HEK293 (cell line): ENCODE results near the gene PTPRG.
A peak's percentile ranks its signal among the peaks of the same experiment; 100 is the strongest.

Source experiments
- CTCF ChIA-PET: fragments of 350-600 bp; formaldehyde crosslinking; extraction: SDS; loops from one replicate; lab custom pipeline; 2021; ENCODE audit warnings: antibody characterized with exemption; lab: Yijun Ruan, JAX
- POLR2A ChIA-PET: fragments of 300-600 bp; formaldehyde crosslinking; extraction: SDS; loops from one replicate; lab custom pipeline; 2020; ENCODE audit warnings: antibody characterized with exemption, inconsistent platforms; lab: Yijun Ruan, JAX
- H3K27ac ChIP-seq: fragments of 200-500 bp; sonication (Bioruptor generic); 2 replicates; pipeline ENCODE4 v1.5.1; 2014; ENCODE audit warnings: low read depth, low read length, control low read depth, inconsistent platforms; ENCODE audit errors: extremely low read depth
- H3K36me3 ChIP-seq, 2 experiments: fragments of 200-500 bp in 1 of 2; sonication (Bioruptor generic) in 1 of 2; 1 replicate in 1 of 2; 2 replicates in 1 of 2; pipeline ENCODE4 v1.5.1; 2014 to 2017; ENCODE audit warnings: inconsistent platforms in 2 of 2, low read length in 2 of 2; ENCODE audit not compliant: control insufficient read depth in 2 of 2, insufficient read depth in 1 of 2
- H3K4me1 ChIP-seq: fragments of 200-500 bp; sonication (Bioruptor generic); 2 replicates; pipeline ENCODE4 v1.5.1; 2014; ENCODE audit warnings: mild to moderate bottlenecking, low read length, inconsistent platforms; ENCODE audit not compliant: control insufficient read depth, insufficient read depth
- H3K4me3 ChIP-seq: 2 replicates; pipeline ENCODE4 v1.5.1; 2011; ENCODE audit warnings: low read depth, mild to moderate bottlenecking, control low read depth, low read length, moderate library complexity
- H3K9me3 ChIP-seq: fragments of 200-500 bp; sonication (Bioruptor generic); 2 replicates; pipeline ENCODE4 v1.5.1; 2014; ENCODE audit warnings: low read depth, low read length, inconsistent platforms; ENCODE audit not compliant: control insufficient read depth, insufficient read depth
- EGR2 ChIP-seq: fragments of 450-650 bp; formaldehyde crosslinking; IDR thresholded peaks from 2 replicates; pipeline ENCODE4 v1.5.1; 2016; ENCODE audit warnings: low read depth, missing biosample characterization, missing genetic modification characterization
- ELK4 ChIP-seq: IDR thresholded peaks from 2 replicates; pipeline ENCODE4 v1.6.1; 2011; ENCODE audit warnings: mild to moderate bottlenecking, low read depth, low read length, borderline replicate concordance
- GLIS2 ChIP-seq: fragments of 450-650 bp; formaldehyde crosslinking; IDR thresholded peaks from 2 replicates; pipeline ENCODE4 v1.5.1; 2016; ENCODE audit warnings: missing biosample characterization, missing genetic modification characterization
- IKZF3 ChIP-seq: fragments of 450-650 bp; IDR thresholded peaks from 2 replicates; pipeline ENCODE4 v1.5.0; 2018; ENCODE audit warnings: missing biosample characterization, mild to moderate bottlenecking, missing genetic modification characterization, moderate library complexity
- PRDM10 ChIP-seq: fragments of 450-650 bp; formaldehyde crosslinking; IDR thresholded peaks from 2 replicates; pipeline ENCODE4 v1.5.1; 2016; ENCODE audit warnings: missing biosample characterization, missing genetic modification characterization
- REST ChIP-seq: fragments of 450-650 bp; formaldehyde crosslinking; IDR thresholded peaks from 2 replicates; pipeline ENCODE4 v1.5.1; 2016; ENCODE audit warnings: missing biosample characterization, missing genetic modification characterization
- SALL2 ChIP-seq: fragments of 450-650 bp; formaldehyde crosslinking; IDR thresholded peaks from 2 replicates; pipeline ENCODE4 v1.5.0; 2017; ENCODE audit warnings: missing biosample characterization, mild to moderate bottlenecking, missing genetic modification characterization, borderline replicate concordance
- SETDB1 ChIP-seq: IDR thresholded peaks from one replicate; pipeline ENCODE4 v1.6.1; 2017; ENCODE audit warnings: mild to moderate bottlenecking, low read length, moderate library complexity, mixed read lengths; ENCODE audit not compliant: insufficient read length
- YY2 ChIP-seq: fragments of 450-650 bp; formaldehyde crosslinking; IDR thresholded peaks from 2 replicates; pipeline ENCODE4 v1.5.1; 2016; ENCODE audit warnings: missing biosample characterization, missing genetic modification characterization
- ZBTB8A ChIP-seq: fragments of 450-650 bp; formaldehyde crosslinking; IDR thresholded peaks from 2 replicates; pipeline ENCODE4 v1.5.1; 2016; ENCODE audit warnings: missing biosample characterization, missing genetic modification characterization
- ZEB2 ChIP-seq: fragments of 450-650 bp; formaldehyde crosslinking; IDR thresholded peaks from 2 replicates; pipeline ENCODE4 v1.5.1; 2016; ENCODE audit warnings: missing biosample characterization, missing genetic modification characterization
- ZNF114 ChIP-seq: fragments of 450-650 bp; formaldehyde crosslinking; IDR thresholded peaks from 2 replicates; pipeline ENCODE4 v1.5.0; 2017; ENCODE audit warnings: missing biosample characterization, missing genetic modification characterization
- ZNF2 ChIP-seq: fragments of 450-650 bp; formaldehyde crosslinking; IDR thresholded peaks from 2 replicates; pipeline ENCODE4 v1.5.1; 2016; ENCODE audit warnings: missing biosample characterization, missing genetic modification characterization
- ZNF214 ChIP-seq: fragments of 450-650 bp; formaldehyde crosslinking; IDR thresholded peaks from 2 replicates; pipeline ENCODE4 v1.5.1; 2017; ENCODE audit warnings: missing biosample characterization, mild to moderate bottlenecking, missing genetic modification characterization, borderline replicate concordance
- ZNF391 ChIP-seq: fragments of 450-650 bp; formaldehyde crosslinking; IDR thresholded peaks from 2 replicates; pipeline ENCODE4 v1.5.1; 2016; ENCODE audit warnings: low read depth, missing biosample characterization, missing genetic modification characterization, borderline replicate concordance
- ZNF398 ChIP-seq: fragments of 450-650 bp; formaldehyde crosslinking; IDR thresholded peaks from 2 replicates; pipeline ENCODE4 v1.5.1; 2017; ENCODE audit warnings: missing biosample characterization, missing genetic modification characterization
- ZNF433 ChIP-seq: fragments of 450-650 bp; formaldehyde crosslinking; IDR thresholded peaks from 2 replicates; pipeline ENCODE4 v1.5.1; 2016; ENCODE audit warnings: missing biosample characterization, missing genetic modification characterization, low read depth
- ZNF549 ChIP-seq: fragments of 450-650 bp; IDR thresholded peaks from 2 replicates; pipeline ENCODE4 v1.5.1; 2018; ENCODE audit warnings: missing biosample characterization, missing genetic modification characterization, mild to moderate bottlenecking, inconsistent platforms, moderate library complexity
- ZNF660 ChIP-seq: fragments of 450-650 bp; IDR thresholded peaks from 2 replicates; pipeline ENCODE4 v1.5.1; 2018; ENCODE audit warnings: missing biosample characterization, mild to moderate bottlenecking, missing genetic modification characterization
- ZNF670 ChIP-seq: fragments of 450-650 bp; formaldehyde crosslinking; IDR thresholded peaks from 2 replicates; pipeline ENCODE4 v1.5.1; 2016; ENCODE audit warnings: missing biosample characterization, missing genetic modification characterization, low read depth
- ZNF76 ChIP-seq: fragments of 450-650 bp; formaldehyde crosslinking; IDR thresholded peaks from 2 replicates; pipeline ENCODE4; 2016; ENCODE audit warnings: low read depth, missing biosample characterization, missing genetic modification characterization, borderline replicate concordance
- ZNF785 ChIP-seq: fragments of 450-650 bp; formaldehyde crosslinking; IDR thresholded peaks from 2 replicates; pipeline ENCODE4 v1.5.1; 2016; ENCODE audit warnings: missing biosample characterization, missing genetic modification characterization
- ZSCAN16 ChIP-seq: fragments of 450-650 bp; formaldehyde crosslinking; IDR thresholded peaks from 2 replicates; pipeline ENCODE4 v1.5.1; 2016; ENCODE audit warnings: missing biosample characterization, missing genetic modification characterization
- ZXDB ChIP-seq: fragments of 450-650 bp; formaldehyde crosslinking; IDR thresholded peaks from 2 replicates; pipeline ENCODE4 v1.5.1; 2016; ENCODE audit warnings: missing biosample characterization, missing genetic modification characterization
- TF ChIP-seq, protein P1 (sequence below): fragments of 450-650 bp; formaldehyde crosslinking; IDR thresholded peaks from 2 replicates; pipeline ENCODE4 v1.5.0; 2017; ENCODE audit warnings: missing biosample characterization, missing genetic modification characterization, borderline replicate concordance

Gene PTPRG

DNA sequence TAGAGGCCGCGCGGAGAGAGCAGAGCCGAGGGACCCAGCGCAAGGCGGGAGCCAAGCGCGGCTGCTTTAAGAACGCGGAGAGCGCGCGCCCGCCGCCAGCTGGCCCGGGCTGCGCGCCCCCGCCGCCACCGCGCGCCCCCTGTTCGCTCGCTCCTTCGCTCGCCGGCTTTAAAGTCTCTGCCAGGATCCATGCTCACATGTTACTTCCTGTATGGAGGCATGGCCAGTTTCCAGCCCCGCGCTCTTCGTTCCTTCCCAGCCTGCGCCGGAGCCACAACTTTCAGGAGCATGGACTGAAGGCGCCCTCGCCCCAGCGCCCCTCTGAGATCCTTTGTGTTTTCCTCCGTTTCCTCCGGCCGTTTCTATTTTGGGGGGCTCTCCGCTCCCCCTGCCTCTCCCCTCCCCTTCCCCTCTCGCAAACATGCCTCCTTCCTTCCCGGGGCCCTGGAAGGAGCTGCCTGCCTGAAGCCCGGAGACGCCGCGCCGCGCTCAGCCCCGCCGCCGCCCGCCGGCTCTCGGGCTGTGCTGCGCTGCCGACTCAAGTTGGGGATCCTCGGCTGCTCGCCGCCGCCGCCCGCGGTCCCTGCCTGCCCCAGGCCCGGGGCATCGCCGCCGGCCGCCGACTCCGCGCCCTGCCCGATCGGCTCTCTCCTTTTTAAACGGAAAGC lies at the start of gene PTPRG:
Gene PTPRG (plus strand): TSS at position 198 of the 668 bp plus-strand sequence. CDS start 717 bp downstream, outside the sequence.
- Histone ChIP-seq H3K36me3 (no peaks in the 10 kb centered on the region), H3K4me1 (no peaks in the 10 kb centered on the region; the same call in 1 of the 2 replicates), H3K9me3 (no peaks in the 10 kb centered on the region), H3K27ac (peak within 1 kb of the TSS; percentile 98), H3K4me3 (peak within 1 kb of the TSS; percentile 85)
- ChIA-PET POLR2A (interaction anchor here (0.7 to 2.2 kb wide), 8 partner anchors 16 to 333 kb away, joined by 3 to 15 read pairs (median 4); no protein-coding TSS in a partner anchor), CTCF (no interaction called here)
- TF ChIP-seq ZEB2 (tag by site-specific recombination) (no peak), GLIS2 (tag by site-specific recombination) (no peak), ZXDB (peak; percentile 69), ZNF391 (tag by site-specific recombination) (peak; percentile 64; the same call in 1 of the 2 replicates), IKZF3 (tag by site-specific recombination) (peak; percentile 85), ZNF2 (tag by site-specific recombination) (peak; percentile 14; the same call in 1 of the 2 replicates), ZSCAN16 (tag by site-specific recombination) (no peak), EGR2 (tag by site-specific recombination) (no peak), ZNF433 (tag by site-specific recombination) (no peak), ELK4 (no peak), PRDM10 (peak; percentile 44; the same call in 1 of the 2 replicates), ZNF549 (no peak), ZNF785 (tag by site-specific recombination) (no peak), SETDB1 (no peak), ZNF670 (tag by site-specific recombination) (no peak), ZNF114 (tag by site-specific recombination) (no peak), ZNF76 (peak; percentile 49; the same call in 1 of the 2 replicates), ZNF398 (tag by site-specific recombination) (peak; percentile 62; the same call in 1 of the 2 replicates), SALL2 (tag by site-specific recombination) (no peak), REST (tag by site-specific recombination) (no peak; the same call in 1 of the 2 replicates), ZBTB8A (tag by site-specific recombination) (peak; percentile 93), YY2 (no peak), ZNF660 (tag by site-specific recombination) (peak; percentile 75), ZNF214 (tag by site-specific recombination) (no peak)
- TF ChIP-seq, protein P1, sequence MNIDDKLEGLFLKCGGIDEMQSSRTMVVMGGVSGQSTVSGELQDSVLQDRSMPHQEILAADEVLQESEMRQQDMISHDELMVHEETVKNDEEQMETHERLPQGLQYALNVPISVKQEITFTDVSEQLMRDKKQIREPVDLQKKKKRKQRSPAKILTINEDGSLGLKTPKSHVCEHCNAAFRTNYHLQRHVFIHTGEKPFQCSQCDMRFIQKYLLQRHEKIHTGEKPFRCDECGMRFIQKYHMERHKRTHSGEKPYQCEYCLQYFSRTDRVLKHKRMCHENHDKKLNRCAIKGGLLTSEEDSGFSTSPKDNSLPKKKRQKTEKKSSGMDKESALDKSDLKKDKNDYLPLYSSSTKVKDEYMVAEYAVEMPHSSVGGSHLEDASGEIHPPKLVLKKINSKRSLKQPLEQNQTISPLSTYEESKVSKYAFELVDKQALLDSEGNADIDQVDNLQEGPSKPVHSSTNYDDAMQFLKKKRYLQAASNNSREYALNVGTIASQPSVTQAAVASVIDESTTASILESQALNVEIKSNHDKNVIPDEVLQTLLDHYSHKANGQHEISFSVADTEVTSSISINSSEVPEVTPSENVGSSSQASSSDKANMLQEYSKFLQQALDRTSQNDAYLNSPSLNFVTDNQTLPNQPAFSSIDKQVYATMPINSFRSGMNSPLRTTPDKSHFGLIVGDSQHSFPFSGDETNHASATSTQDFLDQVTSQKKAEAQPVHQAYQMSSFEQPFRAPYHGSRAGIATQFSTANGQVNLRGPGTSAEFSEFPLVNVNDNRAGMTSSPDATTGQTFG (tag by site-specific recombination) = no peak
